Heart right ventricle (tissue), 16 donors: ENCODE measurements around the gene PRR7. TPM values are rescaled to one million over a fixed set of nuclear protein-coding genes. Genes with fewer than 3 reads are reported as not detected.

Experiments used
- ATAC-seq, 8 donors: fragments of 200-7000 bp; cut with Tn5 transposase; one replicate each; pipeline ENCODE4 v1.9.1; 2020; ENCODE audit warnings: mild to moderate bottlenecking in 8 of 8, moderate library complexity in 8 of 8, moderate number of reproducible peaks in 1 of 8
- DNase-seq, 2 donors: peaks; one replicate each; pipeline ENCODE4 v3.0.0-alpha.2; 2020
- H3K27ac ChIP-seq, 10 donors: fragments of 200-600 bp; sonication (generic) in 2 of 10; one replicate each; pipeline versions ENCODE4 v1.5.0 to v1.8.0; 2020 to 2022; ENCODE audit warnings: mild to moderate bottlenecking in 3 of 10
- H3K27me3 ChIP-seq, 7 donors: fragments of 200-600 bp; one replicate each; pipeline ENCODE4 v1.8.0; 2021 to 2022; ENCODE audit warnings: mild to moderate bottlenecking in 2 of 7
- H3K36me3 ChIP-seq, 9 donors: fragments of 200-600 bp; sonication (generic) in 1 of 9; one replicate each; pipeline versions ENCODE4 v1.5.0 to v1.8.0; 2020 to 2022; ENCODE audit warnings: mild to moderate bottlenecking in 2 of 9
- H3K4me1 ChIP-seq, 9 donors: fragments of 200-600 bp; sonication (generic) in 1 of 9; one replicate each; pipeline versions ENCODE4 v1.5.0 to v1.8.0; 2020 to 2022; ENCODE audit warnings: mild to moderate bottlenecking in 4 of 9
- H3K4me3 ChIP-seq, 10 donors: fragments of 200-600 bp; sonication (generic) in 2 of 10; one replicate each; pipeline versions ENCODE4 v1.5.0 to v1.8.0; 2020 to 2022; ENCODE audit warnings: mild to moderate bottlenecking in 7 of 10, moderate library complexity in 2 of 10
- H3K9me3 ChIP-seq, 11 donors: fragments of 200-600 bp in 10 of 11; sonication (generic) in 2 of 11; one replicate each; pipeline versions ENCODE4 v1.5.0 to v1.8.0; 2013 to 2022; ENCODE audit warnings: mild to moderate bottlenecking in 2 of 11, control low read depth in 1 of 11, moderate library complexity in 1 of 11
- CTCF ChIP-seq, 9 donors: fragments of 200-600 bp; sonication (generic) in 2 of 9; IDR thresholded peaks; one replicate each; pipeline versions ENCODE4 v1.5.0 to v1.8.0; 2021 to 2022; ENCODE audit warnings: antibody characterized with exemption in 9 of 9, mild to moderate bottlenecking in 5 of 9, moderate library complexity in 1 of 9
- WGBS, 2 donors: extraction: QIAGEN DNeasy Blood & Tissue Kit; methylation state at CpG; one replicate each; pipeline ENCODE4 v1.1.7; 2013; ENCODE audit warnings: inconsistent platforms in 1 of 2; 5-methylcytosine and 5-hydroxymethylcytosine counted together
- intact Hi-C, 10 donors: fragments of 100-400 bp; cut with DNase I; formaldehyde crosslinking; loops; one replicate each; pipeline versions ENCODE4 v1.11.1 to v1.14.2; 2022
- polyA plus RNA-seq, 2 donors: library from polyadenylated mRNA; stranded (reverse); fragments of 200-250 nt; gene quantifications; one replicate each; pipeline ENCODE4 v1.2.3, GENCODE V29; 2013
- total RNA-seq, 10 donors: library from RNA; stranded (reverse); fragmentation: NEBNext Ultra II Directional in 3 of 10; extraction: Animal tissue kit (Norgen Biotek cat#: 25700) in 3 of 10; gene quantifications; one replicate each; pipeline versions ENCODE4 v1.2.1 to v1.2.4, GENCODE V29; 2021 to 2023
- donor health status: Arrhythmogenic right ventricular cardiomyopathy.
- donor health status: ischemic (EF 13 %, LVEDD 7.1; RV severe dilation, severe dysfunction).
- donor health status: healthy with polysubstance abuse.
- donor health status: DM: no; HTN: yes; CAD: no.
- donor health status: DM: no; HTN: no; CAD: no.
- donor health status: ischemic (EF 25% LVEDD 6.9; RV normal size, moderate dysfunction).
- donor health status: ischemic (EF 25% LVEDD 5.7; RV mildly dilated, moderate dysfunction).
- donor health status: healthy.
- donor health status: DM: yes; HTN: yes; CAD: no.
- donor health status: Ischemic cardiomyopathy.
- donor health status: ischemic (EF 35%, LVEDD 5.7; RV mildly dilated, moderate dysfunction).
- donor health status: nonischemic (EF 11% LVEDD 7.7; RV severe dilation, severe dysfunction).
- donor health status: DM: yes; HTN: yes; CAD: no.
- donor health status: PGD.
- donor health status: ischemic (EF 29% LVEDD 5.4; RV normal size, mild dysfunction).
- donor health status: nonischemic (EF 23%, LVEDD 6.1; RV moderate dilation, normal function).

The PRR7 gene
- total and polyA plus RNA-seq, 12 donors, result 0.97 to 2.9 (median 2.0) TPM

- Histone ChIP-seq H3K36me3 (peaks cover 0 to 40% (median 13%) of the 10 kb centered on the region in 9 donors), H3K9me3 (no peaks in the 10 kb centered on the region), H3K4me3 (peak overlapping the region; percentile 39 to 84 (median 63)), H3K27ac (peak overlapping the region in 9 of 10 donors; percentile 65 to 82 (median 75)), H3K27me3 (peaks cover 0 to 23% (median 0%) of the 10 kb centered on the region in 7 donors), H3K4me1 (peaks cover 10 to 52% (median 38%) of the 10 kb centered on the region in 9 donors)
- 1% methylated on average over 76 of the region's 76 CpGs for WGBS, 2 donors
- ATAC-seq, result peak; percentile 52 to 84 (median 70)
- intact Hi-C loops, result loop anchor here (1.0 to 10.0 kb wide), 14 partner anchors 31 to 341 kb away; partner anchors contain the start of genes PDLIM7 (in 3 of the 10) and MXD3 (in 2 of the 10)
- peak; percentile 88 to 96 (median 94) for TF ChIP-seq CTCF (IDR thresholded peaks at IDR 0.05)
- DNase-seq, result peak; percentile 93
Measured at GRCh38 chr5:177455661-177456590, 9.3 kb downstream of the PRR7 start.

GRCh38 chr5:177456591-177456964, 10.0 kb downstream of the PRR7 start:
- peak overlapping the region in 8 of 10 donors; percentile 39 to 80 (median 72) for H3K27ac ChIP-seq
- peak in 4 of 9 donors; percentile 5 to 45 (median 21) for TF ChIP-seq CTCF (IDR thresholded peaks at IDR 0.05)
- WGBS, 2 donors, result 31 to 40% methylated on average over 12 of the region's 12 CpGs
- peaks cover 0 to 40% (median 13%) of the 10 kb centered on the region in 9 donors for H3K36me3 ChIP-seq
- H3K4me1 ChIP-seq, result peaks cover 10 to 56% (median 40%) of the 10 kb centered on the region in 9 donors
- DNase-seq (no peak), ATAC-seq (no peak)
- no peaks in the 10 kb centered on the region for H3K9me3 ChIP-seq
- peak overlapping the region in 5 of 10 donors; percentile 62 to 84 (median 71) for H3K4me3 ChIP-seq
- intact Hi-C loops, result loop anchor here in 8 of 10 donors (1.0 to 10.0 kb wide), 8 partner anchors 40 to 342 kb away; partner anchors contain the start of genes MXD3 (in 2 of the 8) and PDLIM7 (in 2 of the 8)
- peaks cover 0 to 21% (median 0%) of the 10 kb centered on the region in 7 donors for H3K27me3 ChIP-seq

GRCh38 chr5:177456976-177457851, 10.6 kb downstream of the PRR7 start:
- peak; percentile 28 to 61 (median 53) for TF ChIP-seq CTCF (IDR thresholded peaks at IDR 0.05)
- DNase-seq (peak; percentile 64 to 82), ATAC-seq (peak; percentile 22 to 52 (median 43))
- peaks cover 0 to 21% (median 0%) of the 10 kb centered on the region in 7 donors for H3K27me3 ChIP-seq
- H3K36me3 ChIP-seq, result peaks cover 0 to 40% (median 13%) of the 10 kb centered on the region in 9 donors
- H3K4me3 ChIP-seq, result no peak overlapping the region
- intact Hi-C loops, result loop anchor here in 8 of 10 donors (1.0 to 10.0 kb wide), 8 partner anchors 40 to 342 kb away; partner anchors contain the start of genes MXD3 (in 2 of the 8) and PDLIM7 (in 2 of the 8)
- 69 to 82% methylated on average over 23 to 24 of the region's 24 CpGs for WGBS, 2 donors
- peak overlapping the region in 7 of 10 donors; percentile 39 to 80 (median 75) for H3K27ac ChIP-seq
- H3K9me3 ChIP-seq, result no peaks in the 10 kb centered on the region
- peaks cover 10 to 62% (median 46%) of the 10 kb centered on the region in 9 donors for H3K4me1 ChIP-seq
